Measurements from ENCODE around the gene PDE4C. TPM values are rescaled to one million over a fixed set of nuclear protein-coding genes. Genes with fewer than 3 reads are reported as not detected.

Gene PDE4C
- total and polyA plus RNA-seq, 9 of the 15 experiments (the other 6 are each of a cell fraction or from before 2014, with no cell fraction given), result 0.04 to 0.91 (median 0.20) TPM; not detected in 1

- TF ChIP-seq REST (IDR thresholded peaks at IDR 0.05; ENCODE audit: borderline replicate concordance) (peak; percentile 78), REST (CRISPR knock-in tag; IDR thresholded peaks at IDR 0.05; ENCODE audit: low read depth) (no peak), ARID2 (IDR thresholded peaks at IDR 0.05) (peak; percentile 68), ZBTB7A (IDR thresholded peaks at IDR 0.05; ENCODE audit: borderline replicate concordance, control insufficient read depth, low read depth, low read length) (peak; percentile 84; the same call in 1 of the 2 replicates), NFIC (IDR thresholded peaks at IDR 0.05) (peak; percentile 14; the same call in 1 of the 2 replicates), SNIP1 (IDR thresholded peaks at IDR 0.05; ENCODE audit: low read depth) (0 out of 2 replicates have a peak, but pooled peaks have one; percentile 11), BHLHE40 (IDR thresholded peaks at IDR 0.05; ENCODE audit: low read length) (peak; percentile 32; the same call in 1 of the 2 replicates), CTCF (IDR thresholded peaks at IDR 0.05 in 2 of 3, conservative IDR thresholded peaks at IDR 0.05 in 1 of 3; ENCODE audit: insufficient read depth in 2 of 3, low read depth in 1 of 3, low read length in 3 of 3) (peak; percentile 63 to 86 (median 69)), ZFPM2 (CRISPR knock-in tag; IDR thresholded peaks at IDR 0.05) (no peak), MAZ (CRISPR knock-in tag; conservative IDR thresholded peaks at IDR 0.05 in 1 of 2, IDR thresholded peaks at IDR 0.05 in 1 of 2) (peak in 1 of 2 experiments; percentile 53; a peak in 2 of 4 replicates), ILF3 (IDR thresholded peaks at IDR 0.05; ENCODE audit: borderline replicate concordance) (no peak), RBM25 (IDR thresholded peaks at IDR 0.05; ENCODE audit: low read depth, low read length, severe bottlenecking) (peak; percentile 81)
- TF ChIP-seq, protein P1, sequence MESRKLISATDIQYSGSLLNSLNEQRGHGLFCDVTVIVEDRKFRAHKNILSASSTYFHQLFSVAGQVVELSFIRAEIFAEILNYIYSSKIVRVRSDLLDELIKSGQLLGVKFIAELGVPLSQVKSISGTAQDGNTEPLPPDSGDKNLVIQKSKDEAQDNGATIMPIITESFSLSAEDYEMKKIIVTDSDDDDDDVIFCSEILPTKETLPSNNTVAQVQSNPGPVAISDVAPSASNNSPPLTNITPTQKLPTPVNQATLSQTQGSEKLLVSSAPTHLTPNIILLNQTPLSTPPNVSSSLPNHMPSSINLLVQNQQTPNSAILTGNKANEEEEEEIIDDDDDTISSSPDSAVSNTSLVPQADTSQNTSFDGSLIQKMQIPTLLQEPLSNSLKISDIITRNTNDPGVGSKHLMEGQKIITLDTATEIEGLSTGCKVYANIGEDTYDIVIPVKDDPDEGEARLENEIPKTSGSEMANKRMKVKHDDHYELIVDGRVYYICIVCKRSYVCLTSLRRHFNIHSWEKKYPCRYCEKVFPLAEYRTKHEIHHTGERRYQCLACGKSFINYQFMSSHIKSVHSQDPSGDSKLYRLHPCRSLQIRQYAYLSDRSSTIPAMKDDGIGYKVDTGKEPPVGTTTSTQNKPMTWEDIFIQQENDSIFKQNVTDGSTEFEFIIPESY (CRISPR knock-in tag; IDR thresholded peaks at IDR 0.05), result no peak
Measured at GRCh38 chr19:18208098-18208951, 17.9 kb downstream of the PDE4C start (continued).
